HepG2 (cell line): ENCODE measurements around the gene ELOVL2. TPM values are rescaled to one million over a fixed set of nuclear protein-coding genes. Genes with fewer than 3 reads are reported as not detected.
A peak's percentile ranks its signal among the peaks of the same experiment; 100 is the strongest.

Experiments used
- FIP1L1 ChIP-seq: fragments of 200-400 bp; formaldehyde crosslinking; IDR thresholded peaks from 2 replicates; pipeline ENCODE4 v1.6.1; 2018; ENCODE audit warnings: low read depth, mild to moderate bottlenecking, low read length, moderate library complexity, borderline replicate concordance; ENCODE audit not compliant: insufficient read depth
- JUN ChIP-seq: sonication (generic); formaldehyde crosslinking; IDR thresholded peaks from 2 replicates; pipeline ENCODE4 v1.4.0; 2020; ENCODE audit warnings: mild to moderate bottlenecking, missing genetic modification reagents
- NFE2 ChIP-seq: sonication (generic); formaldehyde crosslinking; IDR thresholded peaks from 2 replicates; pipeline ENCODE4 v1.4.0; 2020; ENCODE audit warnings: missing genetic modification reagents
- NFIB ChIP-seq: sonication (generic); formaldehyde crosslinking; IDR thresholded peaks from 2 replicates; pipeline ENCODE4 v1.9.0; 2021; ENCODE audit warnings: missing genetic modification reagents, mild to moderate bottlenecking, borderline replicate concordance
- POLR2AphosphoS2 ChIP-seq: IDR thresholded peaks from 2 replicates; pipeline ENCODE4 v1.6.1; 2011; ENCODE audit warnings: low read depth, low read length, improper control_type of control experiment
- SMC3 ChIP-seq: IDR thresholded peaks from 2 replicates; pipeline ENCODE4 v1.6.1; 2011; ENCODE audit warnings: low read length, improper control_type of control experiment
- ZNF160 ChIP-seq: sonication (generic); formaldehyde crosslinking; IDR thresholded peaks from 2 replicates; pipeline ENCODE4 v1.8.0; 2022; ENCODE audit warnings: mild to moderate bottlenecking, inconsistent platforms, missing genetic modification reagents
- ZNF441 ChIP-seq: sonication (generic); formaldehyde crosslinking; IDR thresholded peaks from 2 replicates; pipeline ENCODE4 v1.7.0; 2021; ENCODE audit warnings: missing genetic modification reagents, borderline replicate concordance
- ZNF549 ChIP-seq: sonication (generic); formaldehyde crosslinking; IDR thresholded peaks from 2 replicates; pipeline ENCODE4 v1.5.0; 2020; ENCODE audit warnings: missing genetic modification reagents
- ZNF615 ChIP-seq: sonication (generic); formaldehyde crosslinking; IDR thresholded peaks from 2 replicates; pipeline ENCODE4 v1.5.0; 2020; ENCODE audit warnings: mild to moderate bottlenecking, missing genetic modification reagents, borderline replicate concordance
- ZNF747 ChIP-seq: sonication (generic); formaldehyde crosslinking; IDR thresholded peaks from 2 replicates; pipeline ENCODE4 v1.8.1; 2023; ENCODE audit warnings: missing genetic modification reagents, mild to moderate bottlenecking, borderline replicate concordance
- polyA plus RNA-seq, 8 experiments: library from polyadenylated mRNA; depleted of rRNA in 3 of 8; stranded (reverse) in 7 of 8; unstranded in 1 of 8; fragments of >200 nt; fragmentation: Illumina TruSeq in 4 of 8; extraction: Trizol in 4 of 8; gene quantifications; 2 replicates each; pipeline versions ENCODE4 v1.2.1 to v1.2.3, GENCODE V29; 2011 to 2016; ENCODE audit warnings: low read depth in 4 of 8, missing spikeins in 1 of 8, mixed read lengths in 1 of 8; ENCODE audit not compliant: insufficient read depth in 1 of 8
- total RNA-seq, 5 experiments: library from RNA; depleted of rRNA; stranded (reverse); fragments of >200 nt; fragmentation: Illumina TruSeq; extraction: Trizol; gene quantifications; 2 replicates each; pipeline ENCODE4 v1.2.3, GENCODE V29; 2016; ENCODE audit warnings: low read depth in 1 of 5
- TF ChIP-seq, protein P1 (sequence below): sonication (generic); formaldehyde crosslinking; IDR thresholded peaks from 2 replicates; pipeline ENCODE4 v1.5.0; 2020; ENCODE audit warnings: mild to moderate bottlenecking, missing genetic modification reagents, borderline replicate concordance
- TF ChIP-seq, protein P2 (sequence below): sonication (generic); formaldehyde crosslinking; IDR thresholded peaks from 2 replicates; pipeline ENCODE4 v1.4.0; 2020; ENCODE audit warnings: missing genetic modification reagents, borderline replicate concordance
- TF ChIP-seq, protein P3 (sequence below): sonication (generic); formaldehyde crosslinking; IDR thresholded peaks from 2 replicates; pipeline ENCODE4 v1.5.1; 2020; ENCODE audit warnings: missing genetic modification reagents, mild to moderate bottlenecking, borderline replicate concordance
- TF ChIP-seq, protein P4 (sequence below): sonication (generic); formaldehyde crosslinking; IDR thresholded peaks from 2 replicates; pipeline ENCODE4 v1.4.0; 2020; ENCODE audit warnings: mild to moderate bottlenecking, missing genetic modification reagents

The ELOVL2 gene
- total and polyA plus RNA-seq, 2 of the 13 experiments (the other 11 are each of a cell fraction or from before 2014, with no cell fraction given) = 43.6 to 65.4 TPM

DNA sequence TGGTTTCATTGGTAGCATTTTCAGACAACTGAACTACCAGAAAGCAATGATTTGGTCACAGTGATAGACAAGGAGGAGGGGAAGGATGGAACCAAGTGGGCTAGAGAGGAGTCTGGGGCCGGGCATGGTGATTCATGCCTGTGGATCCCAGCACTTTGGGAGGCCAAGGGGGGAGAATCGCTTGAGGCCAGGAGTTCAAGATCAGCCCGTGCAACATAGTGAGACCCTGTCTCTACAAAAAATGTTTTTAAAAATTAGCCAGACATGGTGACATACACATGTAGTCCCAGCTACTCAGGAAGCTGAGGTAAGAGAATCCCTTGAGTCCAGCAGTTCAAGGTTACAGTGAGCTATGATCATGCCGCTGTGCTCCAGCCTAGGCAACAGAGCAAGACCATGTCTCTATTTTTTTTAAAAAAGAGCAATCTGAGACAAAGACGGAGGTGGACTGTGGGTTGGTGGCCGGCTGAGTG, 86.7 kb downstream of the ELOVL2 start (continued):
- TF ChIP-seq, protein P1, sequence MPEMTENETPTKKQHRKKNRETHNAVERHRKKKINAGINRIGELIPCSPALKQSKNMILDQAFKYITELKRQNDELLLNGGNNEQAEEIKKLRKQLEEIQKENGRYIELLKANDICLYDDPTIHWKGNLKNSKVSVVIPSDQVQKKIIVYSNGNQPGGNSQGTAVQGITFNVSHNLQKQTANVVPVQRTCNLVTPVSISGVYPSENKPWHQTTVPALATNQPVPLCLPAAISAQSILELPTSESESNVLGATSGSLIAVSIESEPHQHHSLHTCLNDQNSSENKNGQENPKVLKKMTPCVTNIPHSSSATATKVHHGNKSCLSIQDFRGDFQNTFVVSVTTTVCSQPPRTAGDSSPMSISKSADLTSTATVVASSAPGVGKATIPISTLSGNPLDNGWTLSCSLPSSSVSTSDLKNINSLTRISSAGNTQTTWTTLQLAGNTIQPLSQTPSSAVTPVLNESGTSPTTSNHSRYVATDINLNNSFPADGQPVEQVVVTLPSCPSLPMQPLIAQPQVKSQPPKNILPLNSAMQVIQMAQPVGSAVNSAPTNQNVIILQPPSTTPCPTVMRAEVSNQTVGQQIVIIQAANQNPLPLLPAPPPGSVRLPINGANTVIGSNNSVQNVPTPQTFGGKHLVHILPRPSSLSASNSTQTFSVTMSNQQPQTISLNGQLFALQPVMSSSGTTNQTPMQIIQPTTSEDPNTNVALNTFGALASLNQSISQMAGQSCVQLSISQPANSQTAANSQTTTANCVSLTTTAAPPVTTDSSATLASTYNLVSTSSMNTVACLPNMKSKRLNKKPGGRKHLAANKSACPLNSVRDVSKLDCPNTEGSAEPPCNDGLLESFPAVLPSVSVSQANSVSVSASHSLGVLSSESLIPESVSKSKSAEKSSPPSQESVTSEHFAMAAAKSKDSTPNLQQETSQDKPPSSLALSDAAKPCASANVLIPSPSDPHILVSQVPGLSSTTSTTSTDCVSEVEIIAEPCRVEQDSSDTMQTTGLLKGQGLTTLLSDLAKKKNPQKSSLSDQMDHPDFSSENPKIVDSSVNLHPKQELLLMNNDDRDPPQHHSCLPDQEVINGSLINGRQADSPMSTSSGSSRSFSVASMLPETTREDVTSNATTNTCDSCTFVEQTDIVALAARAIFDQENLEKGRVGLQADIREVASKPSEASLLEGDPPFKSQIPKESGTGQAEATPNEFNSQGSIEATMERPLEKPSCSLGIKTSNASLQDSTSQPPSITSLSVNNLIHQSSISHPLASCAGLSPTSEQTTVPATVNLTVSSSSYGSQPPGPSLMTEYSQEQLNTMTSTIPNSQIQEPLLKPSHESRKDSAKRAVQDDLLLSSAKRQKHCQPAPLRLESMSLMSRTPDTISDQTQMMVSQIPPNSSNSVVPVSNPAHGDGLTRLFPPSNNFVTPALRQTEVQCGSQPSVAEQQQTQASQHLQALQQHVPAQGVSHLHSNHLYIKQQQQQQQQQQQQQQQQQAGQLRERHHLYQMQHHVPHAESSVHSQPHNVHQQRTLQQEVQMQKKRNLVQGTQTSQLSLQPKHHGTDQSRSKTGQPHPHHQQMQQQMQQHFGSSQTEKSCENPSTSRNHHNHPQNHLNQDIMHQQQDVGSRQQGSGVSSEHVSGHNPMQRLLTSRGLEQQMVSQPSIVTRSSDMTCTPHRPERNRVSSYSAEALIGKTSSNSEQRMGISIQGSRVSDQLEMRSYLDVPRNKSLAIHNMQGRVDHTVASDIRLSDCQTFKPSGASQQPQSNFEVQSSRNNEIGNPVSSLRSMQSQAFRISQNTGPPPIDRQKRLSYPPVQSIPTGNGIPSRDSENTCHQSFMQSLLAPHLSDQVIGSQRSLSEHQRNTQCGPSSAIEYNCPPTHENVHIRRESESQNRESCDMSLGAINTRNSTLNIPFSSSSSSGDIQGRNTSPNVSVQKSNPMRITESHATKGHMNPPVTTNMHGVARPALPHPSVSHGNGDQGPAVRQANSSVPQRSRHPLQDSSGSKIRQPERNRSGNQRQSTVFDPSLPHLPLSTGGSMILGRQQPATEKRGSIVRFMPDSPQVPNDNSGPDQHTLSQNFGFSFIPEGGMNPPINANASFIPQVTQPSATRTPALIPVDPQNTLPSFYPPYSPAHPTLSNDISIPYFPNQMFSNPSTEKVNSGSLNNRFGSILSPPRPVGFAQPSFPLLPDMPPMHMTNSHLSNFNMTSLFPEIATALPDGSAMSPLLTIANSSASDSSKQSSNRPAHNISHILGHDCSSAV (CRISPR knock-in tag) = no peak
- TF ChIP-seq POLR2AphosphoS2 (no peak), ZNF441 (CRISPR knock-in tag) (peak; percentile 70; the same call in 1 of the 2 replicates), SMC3 (no peak), JUN (CRISPR knock-in tag) (peak; percentile 83), NFIB (CRISPR knock-in tag) (no peak), ZNF549 (no peak), ZNF615 (CRISPR knock-in tag) (no peak), ZNF160 (CRISPR knock-in tag) (no peak), FIP1L1 (no peak), ZNF747 (CRISPR knock-in tag) (no peak), NFE2 (CRISPR knock-in tag) (no peak)
- TF ChIP-seq, protein P2, sequence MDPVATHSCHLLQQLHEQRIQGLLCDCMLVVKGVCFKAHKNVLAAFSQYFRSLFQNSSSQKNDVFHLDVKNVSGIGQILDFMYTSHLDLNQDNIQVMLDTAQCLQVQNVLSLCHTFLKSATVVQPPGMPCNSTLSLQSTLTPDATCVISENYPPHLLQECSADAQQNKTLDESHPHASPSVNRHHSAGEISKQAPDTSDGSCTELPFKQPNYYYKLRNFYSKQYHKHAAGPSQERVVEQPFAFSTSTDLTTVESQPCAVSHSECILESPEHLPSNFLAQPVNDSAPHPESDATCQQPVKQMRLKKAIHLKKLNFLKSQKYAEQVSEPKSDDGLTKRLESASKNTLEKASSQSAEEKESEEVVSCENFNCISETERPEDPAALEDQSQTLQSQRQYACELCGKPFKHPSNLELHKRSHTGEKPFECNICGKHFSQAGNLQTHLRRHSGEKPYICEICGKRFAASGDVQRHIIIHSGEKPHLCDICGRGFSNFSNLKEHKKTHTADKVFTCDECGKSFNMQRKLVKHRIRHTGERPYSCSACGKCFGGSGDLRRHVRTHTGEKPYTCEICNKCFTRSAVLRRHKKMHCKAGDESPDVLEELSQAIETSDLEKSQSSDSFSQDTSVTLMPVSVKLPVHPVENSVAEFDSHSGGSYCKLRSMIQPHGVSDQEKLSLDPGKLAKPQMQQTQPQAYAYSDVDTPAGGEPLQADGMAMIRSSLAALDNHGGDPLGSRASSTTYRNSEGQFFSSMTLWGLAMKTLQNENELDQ (CRISPR knock-in tag) = no peak
- TF ChIP-seq, protein P3, sequence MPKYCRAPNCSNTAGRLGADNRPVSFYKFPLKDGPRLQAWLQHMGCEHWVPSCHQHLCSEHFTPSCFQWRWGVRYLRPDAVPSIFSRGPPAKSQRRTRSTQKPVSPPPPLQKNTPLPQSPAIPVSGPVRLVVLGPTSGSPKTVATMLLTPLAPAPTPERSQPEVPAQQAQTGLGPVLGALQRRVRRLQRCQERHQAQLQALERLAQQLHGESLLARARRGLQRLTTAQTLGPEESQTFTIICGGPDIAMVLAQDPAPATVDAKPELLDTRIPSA = no peak
- TF ChIP-seq, protein P4, sequence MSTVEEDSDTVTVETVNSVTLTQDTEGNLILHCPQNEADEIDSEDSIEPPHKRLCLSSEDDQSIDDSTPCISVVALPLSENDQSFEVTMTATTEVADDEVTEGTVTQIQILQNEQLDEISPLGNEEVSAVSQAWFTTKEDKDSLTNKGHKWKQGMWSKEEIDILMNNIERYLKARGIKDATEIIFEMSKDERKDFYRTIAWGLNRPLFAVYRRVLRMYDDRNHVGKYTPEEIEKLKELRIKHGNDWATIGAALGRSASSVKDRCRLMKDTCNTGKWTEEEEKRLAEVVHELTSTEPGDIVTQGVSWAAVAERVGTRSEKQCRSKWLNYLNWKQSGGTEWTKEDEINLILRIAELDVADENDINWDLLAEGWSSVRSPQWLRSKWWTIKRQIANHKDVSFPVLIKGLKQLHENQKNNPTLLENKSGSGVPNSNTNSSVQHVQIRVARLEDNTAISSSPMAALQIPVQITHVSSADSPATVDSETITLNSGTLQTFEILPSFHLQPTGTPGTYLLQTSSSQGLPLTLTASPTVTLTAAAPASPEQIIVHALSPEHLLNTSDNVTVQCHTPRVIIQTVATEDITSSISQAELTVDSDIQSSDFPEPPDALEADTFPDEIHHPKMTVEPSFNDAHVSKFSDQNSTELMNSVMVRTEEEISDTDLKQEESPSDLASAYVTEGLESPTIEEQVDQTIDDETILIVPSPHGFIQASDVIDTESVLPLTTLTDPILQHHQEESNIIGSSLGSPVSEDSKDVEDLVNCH = no peak
